T-helper 1 cell treated with Interleukin-12 subunit alpha and Interleukin-12 subunit beta and Interleukin-4 antibody, amounts not matched to agents 30 μg/mL and 1 μg/mL, for 36 hours (primary cell): ENCODE data around the gene USP6.
"Not testable (repeated sequence)": the region's sequence is repeated elsewhere in the genome, so short reads cannot be mapped to it uniquely, and the experiment has no call there.

ENCODE experiments used
- H3K27ac Mint-ChIP-seq: one replicate; pipeline ENCODE4 v1.8.0; 2021; ENCODE audit warnings: mild to moderate bottlenecking, mixed read lengths
- H3K27me3 Mint-ChIP-seq: one replicate; pipeline ENCODE4 v1.8.0; 2021; ENCODE audit warnings: low read depth, mixed read lengths
- H3K36me3 Mint-ChIP-seq: one replicate; pipeline ENCODE4 v1.8.0; 2021; ENCODE audit warnings: low read depth, mixed read lengths
- H3K4me1 Mint-ChIP-seq: one replicate; pipeline ENCODE4 v1.8.0; 2021; ENCODE audit warnings: low read depth, mixed read lengths
- H3K4me3 Mint-ChIP-seq: one replicate; pipeline ENCODE4 v1.8.0; 2021; ENCODE audit warnings: mild to moderate bottlenecking, moderate library complexity, mixed read lengths
- H3K9me3 Mint-ChIP-seq: one replicate; pipeline ENCODE4 v1.8.0; 2021; ENCODE audit warnings: mixed read lengths

Gene USP6

GRCh38 chr17:5217562-5217961 is 101.7 kb downstream of the USP6 start:
- not testable (repeated sequence) for H3K4me3 Mint-ChIP-seq, H3K4me1 Mint-ChIP-seq, H3K27me3 Mint-ChIP-seq, H3K9me3 Mint-ChIP-seq, H3K36me3 Mint-ChIP-seq, H3K27ac Mint-ChIP-seq

GRCh38 chr17:5219536-5219935 is 103.7 kb downstream of the USP6 start:
- Mint-ChIP-seq H3K4me1 (no peaks in the 10 kb centered on the region), H3K27ac (no peak overlapping the region)

GRCh38 chr17:5220074-5220473 is 104.2 kb downstream of the USP6 start:
- Mint-ChIP-seq H3K4me3 (no peak overlapping the region), H3K36me3 (no peaks in the 10 kb centered on the region), H3K27ac (no peak overlapping the region), H3K27me3 (no peaks in the 10 kb centered on the region), H3K4me1 (no peaks in the 10 kb centered on the region), H3K9me3 (no peaks in the 10 kb centered on the region)

More at GRCh38 chr17:5219536-5219935, 103.7 kb downstream of the USP6 start:
- no peaks in the 10 kb centered on the region for H3K36me3 Mint-ChIP-seq
- no peak overlapping the region for H3K4me3 Mint-ChIP-seq
- H3K27me3 Mint-ChIP-seq = no peaks in the 10 kb centered on the region
- no peaks in the 10 kb centered on the region for H3K9me3 Mint-ChIP-seq

GRCh38 chr17:5221912-5222311 is 106.1 kb downstream of the USP6 start:
- H3K9me3 Mint-ChIP-seq, H3K27me3 Mint-ChIP-seq, H3K36me3 Mint-ChIP-seq, H3K4me3 Mint-ChIP-seq, H3K4me1 Mint-ChIP-seq, H3K27ac Mint-ChIP-seq: not testable (repeated sequence)
